ENCODE results near the gene CATSPER1. TPM values are rescaled to one million over a fixed set of nuclear protein-coding genes. Genes with fewer than 3 reads are reported as not detected.

The CATSPER1 gene
- total RNA-seq, 1 donor from 2014 or later, result 0.54 TPM

DNA sequence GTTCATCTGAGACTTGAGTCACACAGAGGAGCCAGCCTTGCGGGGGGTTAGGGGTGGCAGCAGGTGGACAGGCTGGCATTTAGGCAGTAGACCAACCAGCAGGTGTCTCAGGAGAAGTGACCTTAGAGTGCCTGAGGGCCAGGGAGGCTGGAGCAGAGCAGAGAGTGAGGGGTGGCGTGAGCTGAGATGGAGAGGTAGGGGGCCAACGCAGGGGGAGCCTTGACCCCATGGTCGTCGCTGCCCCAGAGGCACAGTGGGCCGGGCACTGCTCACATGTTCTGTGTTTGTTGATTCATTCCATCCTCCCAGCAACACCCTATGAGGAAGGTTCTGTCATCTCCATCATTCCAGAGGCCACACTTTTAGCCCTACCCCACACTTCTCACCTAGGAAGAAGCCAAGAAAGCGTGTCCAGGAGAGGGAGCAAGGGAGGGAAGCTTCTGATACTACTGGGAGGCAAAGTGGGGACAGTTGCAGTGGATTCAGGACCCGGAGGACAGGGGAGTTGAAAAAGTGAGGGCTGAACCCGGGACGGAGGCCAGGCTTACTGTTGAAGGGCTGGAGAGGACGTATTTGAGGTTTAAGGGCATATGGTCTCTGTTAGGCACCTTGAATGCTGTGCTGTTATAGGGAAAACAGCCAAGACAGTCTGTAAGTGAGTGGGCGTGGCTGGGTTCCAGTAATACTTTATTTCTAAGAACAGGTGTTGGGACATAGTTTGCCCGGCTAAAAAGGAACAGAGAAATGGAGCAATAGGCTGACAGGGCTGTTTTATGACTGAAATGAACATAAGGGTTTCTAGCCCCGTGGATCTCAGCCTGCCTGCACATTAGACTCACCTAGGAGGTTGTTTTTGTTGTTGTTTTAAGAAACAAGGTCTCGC, 57.4 kb downstream of the CATSPER1 start:
- Mint-ChIP-seq H3K27me3 (ENCODE audit: unreplicated experiment) (no peaks in the 10 kb centered on the region), H3K4me1 (ENCODE audit: unreplicated experiment) (peaks cover 2% of the 10 kb centered on the region), H3K9me3 (ENCODE audit: unreplicated experiment) (no peaks in the 10 kb centered on the region), H3K27ac (ENCODE audit: unreplicated experiment) (no peak overlapping the region), H3K36me3 (ENCODE audit: unreplicated experiment) (peaks cover 35% of the 10 kb centered on the region), H3K4me3 (ENCODE audit: unreplicated experiment) (no peak overlapping the region)
- TF ChIP-seq, protein P1, sequence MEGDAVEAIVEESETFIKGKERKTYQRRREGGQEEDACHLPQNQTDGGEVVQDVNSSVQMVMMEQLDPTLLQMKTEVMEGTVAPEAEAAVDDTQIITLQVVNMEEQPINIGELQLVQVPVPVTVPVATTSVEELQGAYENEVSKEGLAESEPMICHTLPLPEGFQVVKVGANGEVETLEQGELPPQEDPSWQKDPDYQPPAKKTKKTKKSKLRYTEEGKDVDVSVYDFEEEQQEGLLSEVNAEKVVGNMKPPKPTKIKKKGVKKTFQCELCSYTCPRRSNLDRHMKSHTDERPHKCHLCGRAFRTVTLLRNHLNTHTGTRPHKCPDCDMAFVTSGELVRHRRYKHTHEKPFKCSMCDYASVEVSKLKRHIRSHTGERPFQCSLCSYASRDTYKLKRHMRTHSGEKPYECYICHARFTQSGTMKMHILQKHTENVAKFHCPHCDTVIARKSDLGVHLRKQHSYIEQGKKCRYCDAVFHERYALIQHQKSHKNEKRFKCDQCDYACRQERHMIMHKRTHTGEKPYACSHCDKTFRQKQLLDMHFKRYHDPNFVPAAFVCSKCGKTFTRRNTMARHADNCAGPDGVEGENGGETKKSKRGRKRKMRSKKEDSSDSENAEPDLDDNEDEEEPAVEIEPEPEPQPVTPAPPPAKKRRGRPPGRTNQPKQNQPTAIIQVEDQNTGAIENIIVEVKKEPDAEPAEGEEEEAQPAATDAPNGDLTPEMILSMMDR (IDR thresholded peaks at IDR 0.05), result no peak
- DNase-seq (ENCODE audit: extremely low spot score, unreplicated experiment), result no peak

DNA sequence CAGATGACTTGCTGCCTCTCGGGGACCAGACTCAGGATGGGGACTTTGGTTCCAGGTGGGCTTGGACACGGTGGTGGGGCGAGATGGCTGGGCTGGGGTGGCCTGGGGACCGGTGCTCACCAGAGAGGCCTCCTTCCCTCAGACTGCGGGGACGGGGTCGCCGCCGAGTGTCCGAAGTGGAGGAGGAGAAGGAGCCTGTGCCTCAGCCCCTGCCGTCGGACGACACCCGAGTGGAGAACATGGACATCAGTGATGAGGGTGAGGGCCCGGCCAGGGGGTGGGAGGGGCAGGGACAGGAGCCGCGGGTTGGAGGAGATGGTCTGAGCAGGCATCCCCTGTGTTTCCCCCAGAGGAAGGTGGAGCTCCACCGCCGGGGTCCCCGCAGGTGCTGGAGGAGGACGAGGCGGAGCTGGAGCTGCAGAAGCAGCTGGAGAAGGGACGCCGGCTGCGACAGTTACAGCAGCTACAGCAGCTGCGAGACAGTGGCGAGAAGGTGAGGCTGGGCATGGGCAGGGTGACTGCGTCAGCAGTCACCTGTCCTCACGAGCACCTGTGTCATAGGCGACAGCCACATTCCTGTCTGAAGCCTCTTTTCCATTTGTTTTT, 58.8 kb downstream of the CATSPER1 start:
- Mint-ChIP-seq H3K27ac (ENCODE audit: unreplicated experiment) (no peak overlapping the region), H3K27me3 (ENCODE audit: unreplicated experiment) (no peaks in the 10 kb centered on the region), H3K4me1 (ENCODE audit: unreplicated experiment) (peaks cover 14% of the 10 kb centered on the region), H3K36me3 (ENCODE audit: unreplicated experiment) (peaks cover 38% of the 10 kb centered on the region), H3K9me3 (ENCODE audit: unreplicated experiment) (no peaks in the 10 kb centered on the region), H3K4me3 (ENCODE audit: unreplicated experiment) (no peak overlapping the region)
- no peak for DNase-seq (ENCODE audit: extremely low spot score, unreplicated experiment)
- TF ChIP-seq, protein P1 (IDR thresholded peaks at IDR 0.05), result no peak

Other genes with a start within 250 kb of the CATSPER1 start
- gene AP5B1, start 245.5 kb downstream of the CATSPER1 start, total RNA-seq, result 19.0 and 21.0 TPM in 2 replicates
- not detected in 2 replicates for gene OVOL1, start 239.4 kb downstream of the CATSPER1 start, total RNA-seq
- gene SNX32, start 192.5 kb downstream of the CATSPER1 start, total RNA-seq, result 4.0 and 4.1 TPM in 2 replicates
- gene CFL1, start 168.3 kb downstream of the CATSPER1 start, total RNA-seq, result 939 and 946 TPM in 2 replicates
- 63.7 and 68.5 TPM in 2 replicates for gene MUS81, start 166.0 kb downstream of the CATSPER1 start, total RNA-seq
- gene EFEMP2, start 153.7 kb downstream of the CATSPER1 start, total RNA-seq, result 130 and 131 TPM in 2 replicates
- gene CTSW, start 146.6 kb downstream of the CATSPER1 start, total RNA-seq, result not detected in 2 replicates
- 92.4 and 92.8 TPM in 2 replicates for gene FIBP, start 138.0 kb downstream of the CATSPER1 start, total RNA-seq
- gene CCDC85B, start 135.8 kb downstream of the CATSPER1 start, total RNA-seq, result 35.2 and 39.0 TPM in 2 replicates
- 37.2 and 38.0 TPM in 2 replicates for gene FOSL1, start 126.1 kb downstream of the CATSPER1 start, total RNA-seq
- gene C11orf68, start 107.4 kb downstream of the CATSPER1 start, total RNA-seq, result 81.2 and 83.5 TPM in 2 replicates
- gene DRAP1, start 107.1 kb downstream of the CATSPER1 start, total RNA-seq, result 106 and 107 TPM in 2 replicates
- not detected in 2 replicates for gene TSGA10IP, start 81.0 kb downstream of the CATSPER1 start, total RNA-seq
- 45.5 and 55.9 TPM in 2 replicates for gene SART1, start 64.7 kb downstream of the CATSPER1 start, total RNA-seq
- gene EIF1AD, start 24.3 kb downstream of the CATSPER1 start, total RNA-seq, result 34.6 and 38.1 TPM in 2 replicates
- gene BANF1, start 24.0 kb downstream of the CATSPER1 start, total RNA-seq, result 207 and 216 TPM in 2 replicates
- gene CST6, start 14.5 kb downstream of the CATSPER1 start, total RNA-seq, result not detected in 2 replicates
- gene GAL3ST3, start 22.7 kb upstream of the CATSPER1 start, total RNA-seq, result 0.71 and 0.94 TPM in 2 replicates
- gene SF3B2, start 25.9 kb upstream of the CATSPER1 start, total RNA-seq, result 193 and 198 TPM in 2 replicates
- gene PACS1, start 43.8 kb upstream of the CATSPER1 start, total RNA-seq, result 83.8 and 84.9 TPM in 2 replicates
- gene KLC2, start 231.2 kb upstream of the CATSPER1 start, total RNA-seq, result 35.5 and 43.8 TPM in 2 replicates
- gene RAB1B, start 242.2 kb upstream of the CATSPER1 start, total RNA-seq, result 149 and 150 TPM in 2 replicates